ENCODE results near the gene IL1F10. TPM values are rescaled to one million over a fixed set of nuclear protein-coding genes. Genes with fewer than 3 reads are reported as not detected.
"Not testable (repeated sequence)": the region's sequence is repeated elsewhere in the genome, so short reads cannot be mapped to it uniquely, and the experiment has no call there.

IL1F10 gene
- total and polyA plus RNA-seq, 2 experiments from 2014 or later: not detected

- no peak for TF ChIP-seq CTCF (IDR thresholded peaks at IDR 0.05; ENCODE audit: low read depth, low read length)
- Histone ChIP-seq H3K9me3 (ENCODE audit: low read depth) (no peaks in the 10 kb centered on the region), H3K4me1 (ENCODE audit: low read depth) (no peaks in the 10 kb centered on the region), H3K36me3 (no peaks in the 10 kb centered on the region), H3K27ac (no peak overlapping the region), H3K27me3 (no peaks in the 10 kb centered on the region), H3K4me3 (no peak overlapping the region)
- no peak for DNase-seq (ENCODE audit: low read depth in 1 of 2, low spot score in 1 of 2)
These were observed 22.1 kb downstream of the IL1F10 start for GRCh38 chr2:113089916-113090315.

GRCh38 chr2:113091231-113091896, 23.6 kb downstream of the IL1F10 start:
- TF ChIP-seq CTCF (IDR thresholded peaks at IDR 0.05; ENCODE audit: low read depth, low read length): no peak
- no peak for DNase-seq (ENCODE audit: low read depth in 1 of 2, low spot score in 1 of 2)
- Histone ChIP-seq H3K9me3 (ENCODE audit: low read depth) (no peaks in the 10 kb centered on the region), H3K36me3 (no peaks in the 10 kb centered on the region), H3K27ac (no peak overlapping the region), H3K27me3 (no peaks in the 10 kb centered on the region), H3K4me3 (no peak overlapping the region), H3K4me1 (ENCODE audit: low read depth) (no peaks in the 10 kb centered on the region)

GRCh38 chr2:113092864-113093612, 25.3 kb downstream of the IL1F10 start:
- Histone ChIP-seq H3K36me3 (no peaks in the 10 kb centered on the region), H3K27ac (no peak overlapping the region), H3K27me3 (no peaks in the 10 kb centered on the region), H3K9me3 (ENCODE audit: low read depth) (no peaks in the 10 kb centered on the region), H3K4me3 (no peak overlapping the region), H3K4me1 (ENCODE audit: low read depth) (no peaks in the 10 kb centered on the region)
- no peak for DNase-seq (ENCODE audit: low read depth in 1 of 2, low spot score in 1 of 2)
- no peak for TF ChIP-seq CTCF (IDR thresholded peaks at IDR 0.05; ENCODE audit: low read depth, low read length)

- Histone ChIP-seq H3K4me3 (no peak overlapping the region), H3K27me3 (no peaks in the 10 kb centered on the region), H3K9me3 (ENCODE audit: low read depth) (no peaks in the 10 kb centered on the region), H3K36me3 (no peaks in the 10 kb centered on the region), H3K4me1 (ENCODE audit: low read depth) (no peaks in the 10 kb centered on the region), H3K27ac (no peak overlapping the region)
- no peak for TF ChIP-seq CTCF (IDR thresholded peaks at IDR 0.05; ENCODE audit: low read depth, low read length)
- no peak for DNase-seq (ENCODE audit: low read depth in 1 of 2, low spot score in 1 of 2)
These were observed 25.8 kb downstream of the IL1F10 start for GRCh38 chr2:113093613-113093977.

- not testable (repeated sequence) for H3K36me3 ChIP-seq; H3K27ac ChIP-seq; H3K4me3 ChIP-seq; H3K9me3 ChIP-seq (ENCODE audit: low read depth); H3K4me1 ChIP-seq (ENCODE audit: low read depth); H3K27me3 ChIP-seq; DNase-seq (ENCODE audit: low read depth in 1 of 2, low spot score in 1 of 2)
These were observed 28.5 kb downstream of the IL1F10 start for GRCh38 chr2:113096306-113096705.

- not testable (repeated sequence) for H3K27ac ChIP-seq; H3K27me3 ChIP-seq; H3K9me3 ChIP-seq (ENCODE audit: low read depth); DNase-seq (ENCODE audit: low read depth in 1 of 2, low spot score in 1 of 2); H3K36me3 ChIP-seq; H3K4me3 ChIP-seq; H3K4me1 ChIP-seq (ENCODE audit: low read depth)
These were observed 29.3 kb downstream of the IL1F10 start for GRCh38 chr2:113096842-113097618.

Data from cardiac muscle cell (in vitro differentiated cells and primary cell).